Stimulated activated CD4-positive, alpha-beta T cell treated with anti-CD3 and anti-CD28 coated beads, TNF-alpha, amount 100 ng/mL, for 1 hour (primary cell): ENCODE data around the gene PIK3R4.

Experiments used
- DNase-seq, 3 donors: peaks; one replicate each; pipeline ENCODE4 v3.0.0-alpha.2; 2020; ENCODE audit warnings: low read depth in 3 of 3, low spot score in 1 of 3

Gene PIK3R4

DNA sequence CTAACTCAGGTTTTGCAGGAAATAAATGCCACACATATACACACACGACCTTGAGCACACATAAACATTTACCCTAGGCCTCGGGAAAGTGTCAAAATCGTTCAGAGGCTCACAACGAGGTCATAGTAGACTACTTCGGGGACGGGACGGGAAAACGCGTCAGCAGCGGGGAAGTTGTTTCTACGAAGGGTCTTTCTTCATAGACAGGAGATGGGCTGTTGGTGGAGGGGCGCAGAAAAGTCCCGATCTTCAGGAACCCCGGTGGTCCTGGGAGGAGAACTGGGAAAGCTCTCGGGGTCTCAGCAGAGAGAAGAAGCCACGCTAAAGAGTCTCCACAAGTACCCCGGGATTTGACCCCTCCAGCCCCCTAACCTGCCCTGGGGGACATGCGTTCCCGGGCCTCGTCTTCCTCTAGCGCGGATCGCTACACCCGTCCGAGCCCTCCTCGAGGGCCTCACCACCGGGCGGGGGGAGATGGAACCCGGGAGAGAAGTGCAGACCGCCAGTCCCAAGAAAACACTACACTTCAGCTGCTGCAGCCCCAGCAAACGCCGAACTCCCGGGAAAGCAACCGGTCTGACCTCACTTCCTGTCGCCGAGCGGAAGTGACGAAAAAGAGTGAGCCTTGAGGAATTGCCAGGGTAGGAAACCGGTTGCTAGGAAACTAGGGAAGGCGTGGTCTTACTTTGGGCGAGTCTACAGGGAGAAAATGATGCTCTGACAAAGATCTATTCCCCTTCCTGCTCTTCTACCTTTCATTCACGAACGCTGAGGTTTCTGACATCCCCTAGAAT lies at the start of gene PIK3R4:
Gene PIK3R4 (minus strand): TSS at position 584 of the 794 bp plus-strand sequence. CDS start 1,611 bp downstream, outside the sequence.
- DNase-seq = peak; percentile 83 to 90 (median 86)

DNA sequence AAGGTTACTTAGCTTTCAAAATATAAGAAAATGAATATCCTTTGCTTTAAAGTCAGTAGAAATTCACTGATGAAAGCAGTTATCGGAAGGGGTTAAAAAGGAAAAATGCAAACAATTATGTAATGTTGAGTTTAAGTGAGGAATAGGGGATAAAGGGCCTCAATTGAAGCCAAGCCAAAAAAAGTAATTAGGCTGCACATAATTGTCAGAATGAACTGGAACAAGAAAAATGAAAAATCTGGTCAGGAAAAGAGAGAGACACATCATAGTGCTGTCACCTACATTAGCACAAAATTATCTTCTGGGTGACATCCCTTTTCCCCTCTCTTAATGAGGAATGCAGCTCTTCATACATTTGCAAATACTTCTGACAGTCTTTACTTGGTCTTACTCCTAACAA lies 48.8 kb upstream of the PIK3R4 start:
- no peak for DNase-seq

DNA sequence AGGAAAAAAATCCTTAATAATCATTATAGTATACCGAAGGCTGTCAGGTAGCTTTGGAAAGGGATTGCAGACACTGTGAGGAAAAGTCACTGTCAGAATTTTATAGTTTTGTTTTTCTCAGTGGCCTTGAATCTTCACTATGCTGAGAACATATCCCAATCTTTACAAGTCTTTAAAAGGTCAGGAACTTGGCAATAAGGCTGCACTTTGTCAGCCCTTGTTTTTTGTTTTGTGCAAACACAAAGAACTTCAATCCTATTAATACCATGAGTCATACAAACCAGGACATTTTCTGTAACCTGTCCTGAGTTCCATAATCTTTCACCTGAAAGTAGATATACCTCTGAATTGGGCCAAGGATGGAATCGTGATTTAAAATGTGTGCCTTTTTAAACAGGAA lies 45.6 kb upstream of the PIK3R4 start:
- DNase-seq = no peak

DNA sequence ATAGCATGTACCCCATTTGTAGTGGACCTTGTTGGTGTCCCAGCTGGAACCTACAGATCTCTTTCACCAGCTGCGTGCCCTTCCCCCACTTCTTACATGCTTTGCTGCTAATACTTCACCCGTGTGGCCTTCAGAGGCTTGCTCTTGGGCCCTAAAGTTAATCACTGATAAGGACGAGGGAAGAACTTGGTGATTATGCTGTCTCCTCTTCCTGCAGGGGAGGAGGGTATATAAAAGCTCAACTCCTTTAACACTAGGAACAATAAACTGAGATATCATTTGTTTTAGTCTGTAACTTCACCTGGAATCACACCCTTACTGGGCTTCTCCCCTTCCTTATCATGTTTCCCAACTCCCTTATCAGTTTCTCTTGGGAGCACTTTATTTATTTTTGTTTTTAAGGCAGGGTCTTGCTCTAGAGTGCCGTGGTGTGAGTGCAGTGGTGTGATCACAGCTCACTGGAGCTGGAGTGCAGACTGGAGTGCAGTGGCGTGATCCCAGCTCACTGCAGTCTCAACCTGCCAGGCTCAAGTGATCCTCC lies 43.2 kb upstream of the PIK3R4 start:
- no peak for DNase-seq

DNA sequence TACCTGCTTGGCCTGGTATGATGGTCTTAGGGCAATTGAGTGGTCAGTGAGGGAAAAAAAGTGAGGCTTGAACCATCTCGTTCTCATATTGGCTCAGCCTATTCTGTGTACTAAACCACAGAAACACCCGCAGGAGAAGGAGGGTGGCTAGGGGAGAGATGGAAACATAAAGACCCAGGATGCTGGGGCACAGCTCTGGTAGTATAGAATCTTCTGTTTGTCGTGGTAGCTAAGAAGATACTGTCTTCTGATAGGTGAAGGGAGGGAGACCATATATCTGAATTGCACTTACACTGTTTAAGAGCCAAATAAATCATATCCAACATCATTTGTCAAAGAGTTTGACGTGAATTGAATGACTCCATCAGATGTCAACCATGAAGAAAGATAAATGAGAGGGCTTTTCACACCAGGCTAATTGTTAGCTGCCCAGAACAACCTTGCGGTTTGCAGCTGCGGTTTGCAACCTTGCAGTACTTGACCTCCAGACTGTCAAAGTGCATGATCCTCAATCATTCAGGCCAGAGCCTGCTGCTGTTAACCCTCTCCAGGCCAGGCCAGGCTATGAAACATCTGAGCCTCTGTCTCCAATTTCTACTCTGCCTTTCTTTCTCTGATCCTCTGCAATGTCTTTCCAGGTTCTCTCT lies 40.9 kb upstream of the PIK3R4 start:
- DNase-seq = no peak

DNA sequence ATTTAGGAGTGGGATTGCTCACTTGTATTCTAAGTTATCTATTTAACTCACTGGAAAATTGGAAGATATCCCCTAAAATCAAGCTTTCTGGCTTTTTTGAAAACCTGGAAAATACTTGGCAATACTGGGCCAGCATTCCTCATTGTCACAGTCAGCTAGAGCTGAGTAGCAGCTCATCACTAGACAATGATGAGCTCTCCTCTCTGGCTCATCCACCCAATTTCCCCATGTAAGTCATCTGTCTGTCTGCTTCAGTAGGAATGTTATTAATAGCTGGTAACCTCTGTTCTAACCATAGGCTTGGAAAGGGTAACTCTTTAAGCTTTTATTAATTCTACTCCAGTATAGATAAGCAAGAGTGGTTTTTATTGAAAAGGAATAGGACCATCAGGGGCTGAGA lies 39.7 kb upstream of the PIK3R4 start:
- DNase-seq = no peak

DNA sequence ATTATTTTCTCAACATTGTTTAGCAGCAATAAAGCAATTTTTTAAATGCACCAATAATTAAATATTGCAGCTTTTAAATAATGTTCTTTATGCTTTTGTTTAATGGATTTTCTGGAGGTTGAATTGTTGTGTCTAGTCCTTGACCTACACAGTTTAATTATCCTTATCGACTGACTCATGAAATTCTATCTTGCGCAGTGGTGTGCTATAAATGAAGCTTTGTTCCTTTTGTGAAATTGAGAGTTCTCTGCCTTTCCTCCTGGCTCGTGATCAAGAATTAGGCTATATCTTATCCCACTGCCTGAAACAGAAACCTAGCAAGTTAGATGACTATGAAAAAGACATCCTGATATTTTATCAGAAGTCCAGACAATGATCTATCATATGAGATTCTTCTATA lies 37.0 kb upstream of the PIK3R4 start:
- DNase-seq = no peak

DNA sequence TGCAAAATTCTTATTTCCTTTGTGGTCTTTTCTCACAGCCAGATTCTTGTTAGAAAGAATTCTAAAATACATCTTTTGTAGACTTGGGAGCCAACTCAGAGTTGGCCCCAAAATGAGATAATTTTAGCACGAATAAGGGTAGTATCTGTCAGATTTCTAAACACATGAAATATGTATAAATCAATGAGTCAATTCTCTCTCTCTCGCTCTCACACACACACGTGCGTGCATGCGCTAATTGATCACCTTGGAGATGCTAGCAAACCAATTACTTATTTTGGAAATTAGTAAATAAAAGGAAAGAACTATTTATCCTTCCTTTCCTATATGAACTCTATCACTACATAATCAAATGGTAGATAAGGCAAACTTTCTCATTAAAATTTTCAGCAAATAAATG lies 32.9 kb upstream of the PIK3R4 start:
- no peak for DNase-seq

DNA sequence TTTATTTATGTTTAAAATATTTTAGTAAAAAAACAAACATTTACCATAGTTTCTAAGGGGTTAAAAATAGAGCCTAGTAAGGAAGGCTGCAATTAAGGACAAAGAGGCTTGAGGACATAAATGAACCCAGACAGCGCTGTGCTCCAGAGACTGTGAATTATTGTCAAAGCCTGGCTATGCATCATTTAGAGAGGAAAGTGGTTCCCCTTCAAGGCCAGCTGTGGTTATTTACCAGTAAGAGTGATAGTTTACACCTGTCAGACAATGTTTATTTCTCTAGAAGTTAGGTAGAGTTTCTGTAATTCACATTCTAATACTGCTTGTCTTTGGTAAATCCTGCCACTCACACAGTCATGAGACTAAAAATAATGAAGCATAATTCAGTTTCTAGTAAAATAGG lies 32.4 kb upstream of the PIK3R4 start:
- no peak for DNase-seq

DNA sequence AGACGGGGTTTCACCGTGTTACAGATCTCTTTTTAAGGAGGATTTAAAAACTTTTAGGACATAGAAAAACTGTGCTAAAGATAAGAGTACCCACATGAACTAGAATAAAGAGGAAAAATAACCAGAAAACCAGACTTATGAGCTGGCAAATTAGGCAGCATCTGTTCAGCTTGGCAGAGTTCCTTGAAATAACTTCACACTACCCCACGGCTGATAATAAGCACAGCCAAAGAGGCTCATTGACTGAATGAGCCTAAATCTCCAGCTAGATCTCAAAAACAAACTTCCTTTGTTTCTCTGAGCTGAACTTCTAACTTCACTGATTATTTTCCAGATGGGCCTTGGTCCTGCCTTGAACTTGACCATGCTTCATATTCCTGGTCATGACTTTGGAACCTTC lies 26.7 kb upstream of the PIK3R4 start:
- no peak for DNase-seq

DNA sequence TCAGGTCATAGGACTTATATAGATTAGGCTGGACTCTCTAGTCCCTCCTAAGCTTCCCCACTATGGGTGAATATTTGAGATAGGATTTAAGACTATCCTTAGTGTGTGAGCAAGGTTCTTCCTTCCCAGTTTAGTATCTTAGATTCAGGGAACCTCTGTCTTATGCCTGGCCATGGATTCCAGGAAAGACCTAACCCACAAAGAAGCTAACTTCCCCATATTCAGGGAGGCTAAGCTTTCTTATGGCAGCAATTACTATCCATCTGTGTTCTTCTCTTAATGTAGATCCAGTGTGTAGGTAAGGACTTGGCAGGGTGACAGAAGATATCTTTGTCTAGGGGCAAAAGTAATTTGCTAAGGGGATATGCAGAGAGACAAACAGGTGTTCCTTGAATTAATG lies 25.5 kb upstream of the PIK3R4 start:
- no peak for DNase-seq

DNA sequence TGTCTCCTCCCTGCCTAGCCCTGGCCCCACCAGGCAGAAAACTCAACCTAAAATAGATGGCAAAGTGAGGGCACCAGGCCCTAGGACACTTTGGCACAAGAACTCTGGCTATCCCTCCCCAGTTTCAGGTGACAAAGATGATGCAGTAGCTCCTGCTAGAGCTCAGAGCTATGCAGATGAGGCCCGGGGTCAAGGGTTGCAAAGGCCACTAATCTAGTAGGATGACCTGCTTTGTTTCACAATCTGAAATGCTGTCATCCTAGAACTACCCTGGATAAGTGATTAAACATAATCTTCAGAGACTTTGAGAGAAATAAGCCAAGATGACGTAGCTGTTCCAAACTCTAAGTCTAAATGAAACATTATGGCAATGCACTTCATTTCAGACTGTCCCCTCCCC lies 24.0 kb upstream of the PIK3R4 start:
- no peak for DNase-seq

DNA sequence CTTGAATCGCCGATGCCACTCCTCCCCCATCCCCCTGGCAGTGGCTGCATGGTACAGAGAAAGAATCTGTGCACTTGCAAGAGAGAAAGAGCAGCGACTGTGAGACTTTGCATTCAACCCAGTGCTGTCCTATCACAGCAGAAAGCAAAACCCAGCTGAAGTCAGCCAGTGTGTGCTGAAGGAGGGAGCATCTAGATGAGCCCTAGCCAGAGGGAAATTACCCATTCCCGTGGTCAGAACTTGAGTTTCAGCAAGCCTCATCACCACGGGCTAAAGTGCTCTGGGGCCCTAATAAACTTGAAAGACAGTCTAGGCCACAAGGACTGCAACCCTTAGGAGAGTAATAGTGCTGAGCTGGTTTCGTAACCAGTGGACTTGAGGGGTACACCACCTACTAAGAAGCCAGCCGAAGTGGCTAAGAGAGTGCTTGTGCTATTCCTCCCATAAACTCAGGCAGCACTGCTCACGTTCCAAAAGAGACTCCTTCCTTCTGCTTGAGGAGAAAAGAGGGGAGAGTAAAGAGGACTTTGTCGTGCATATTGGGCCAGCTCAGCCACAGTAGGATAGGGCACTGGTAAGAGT lies 15.2 kb upstream of the PIK3R4 start:
- no peak for DNase-seq

DNA sequence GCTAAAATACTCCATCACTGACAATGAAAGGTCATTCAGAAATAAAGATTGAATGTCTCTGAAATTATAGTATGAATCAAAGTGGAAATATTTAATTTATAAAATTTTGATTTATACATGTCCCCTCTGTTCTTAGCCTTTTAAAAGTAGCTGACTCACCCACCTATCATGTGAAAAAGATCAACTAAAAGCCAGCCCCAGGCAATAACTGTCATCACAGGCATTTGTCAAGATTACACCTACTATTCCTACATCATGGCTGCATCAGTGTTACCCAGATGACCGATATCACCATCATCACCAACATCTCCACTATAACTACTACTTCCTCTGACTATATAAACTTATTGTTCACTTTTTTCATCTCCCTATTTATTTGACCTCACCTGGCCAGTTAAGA lies 14.3 kb upstream of the PIK3R4 start:
- no peak for DNase-seq

DNA sequence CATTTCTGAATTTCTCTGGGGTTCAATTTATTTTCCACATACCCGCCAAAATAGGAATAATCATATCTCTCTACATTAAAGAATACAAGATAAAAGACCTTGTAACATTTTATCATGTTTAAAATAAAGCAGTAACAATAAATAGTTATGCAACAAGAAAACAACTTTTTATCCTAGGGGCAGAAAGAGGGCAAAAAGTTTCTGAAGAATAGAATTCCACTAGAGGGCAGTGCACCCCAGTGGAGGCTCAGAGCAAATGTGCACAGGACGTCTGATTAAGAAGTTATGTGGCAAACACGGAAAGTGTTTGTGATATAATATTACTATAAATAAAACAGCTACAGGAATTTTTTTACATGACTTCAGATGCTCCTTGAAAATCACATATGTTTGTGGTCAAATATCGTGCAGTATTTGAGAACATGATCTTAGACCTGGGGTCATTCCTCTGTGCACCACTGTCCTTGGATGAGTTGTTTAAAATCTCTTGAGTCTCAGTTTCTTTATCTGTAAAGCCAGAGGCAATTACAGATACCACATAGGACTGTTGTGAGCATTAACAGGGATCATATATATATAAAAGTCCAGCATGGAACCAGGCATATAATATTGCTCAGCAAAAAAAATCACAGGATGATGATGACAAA lies 13.2 kb upstream of the PIK3R4 start:
- no peak for DNase-seq

DNA sequence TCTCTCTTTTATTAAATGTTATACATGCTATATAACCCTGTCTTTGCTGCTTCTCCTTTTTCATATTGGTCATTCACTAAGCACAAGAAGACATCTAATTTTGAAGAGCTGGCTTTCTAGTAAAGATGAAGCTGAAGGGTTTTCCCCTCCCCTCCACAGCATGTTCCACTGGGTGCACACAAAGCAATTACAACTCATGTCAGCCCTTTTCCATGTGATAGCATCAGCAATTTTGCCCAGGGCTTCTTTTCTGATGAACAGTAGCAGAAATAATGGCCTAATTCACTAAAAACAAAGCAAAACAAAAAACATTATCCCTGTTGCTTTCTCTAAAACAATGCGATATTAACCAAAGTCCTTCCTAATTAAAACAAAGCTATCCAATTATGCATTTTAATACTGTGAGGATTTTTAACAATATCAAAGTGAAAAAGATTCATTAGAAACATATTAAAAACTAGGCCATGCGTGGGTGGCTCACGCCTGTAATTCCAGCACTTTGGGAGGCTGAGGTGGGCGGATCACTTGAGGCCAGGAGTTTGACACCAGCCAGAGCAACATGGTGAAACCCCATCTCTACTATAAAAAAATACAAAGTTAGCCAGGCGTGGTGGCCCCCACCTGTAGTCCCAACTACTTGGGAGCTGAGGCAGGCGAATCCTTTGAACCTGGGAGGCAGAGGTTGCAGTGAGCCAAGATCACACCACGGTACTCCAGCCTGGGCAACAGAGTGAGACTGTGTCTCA lies 12.2 kb upstream of the PIK3R4 start:
- no peak for DNase-seq

DNA sequence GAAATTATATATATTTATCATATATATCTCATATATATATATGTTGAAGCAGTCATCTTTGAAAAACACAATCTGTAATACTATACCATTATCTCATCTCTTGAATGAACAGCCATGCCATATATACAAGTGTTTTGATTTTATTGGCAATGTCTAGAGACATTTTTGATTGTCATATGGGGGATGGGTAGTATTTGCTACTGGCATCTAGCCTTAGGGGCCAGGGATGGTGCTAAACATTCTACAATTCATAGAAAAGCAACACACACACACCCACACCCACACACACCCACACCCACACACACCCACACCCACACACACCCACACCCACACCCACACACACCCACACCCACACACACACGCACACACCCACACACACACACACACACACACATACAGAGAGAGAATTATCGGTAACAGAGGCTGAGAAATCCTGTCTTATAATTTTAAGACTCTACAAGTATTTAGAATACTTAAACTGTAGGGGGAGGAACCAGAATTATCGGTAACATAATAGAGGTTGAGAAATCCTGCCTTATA lies 11.1 kb upstream of the PIK3R4 start:
- no peak for DNase-seq

DNA sequence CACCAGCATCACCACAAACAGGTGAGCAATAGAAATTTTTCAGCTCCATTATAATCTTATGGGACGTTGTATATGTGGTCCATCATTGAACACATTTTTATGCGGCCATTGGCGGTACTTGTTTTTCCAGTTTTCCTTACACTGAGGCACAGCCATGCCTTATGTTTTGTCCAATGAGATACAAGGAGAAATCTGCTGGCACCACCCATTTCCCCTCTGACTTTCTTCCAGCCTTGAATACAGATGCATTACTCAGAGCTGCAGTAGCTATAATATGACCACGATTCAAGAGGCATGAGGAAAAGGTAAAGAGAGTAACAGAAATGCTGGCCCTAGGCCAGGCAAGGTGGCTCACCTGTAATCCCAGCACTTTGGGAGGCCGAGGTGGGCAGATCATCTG lies 9.0 kb upstream of the PIK3R4 start:
- DNase-seq = no peak

DNA sequence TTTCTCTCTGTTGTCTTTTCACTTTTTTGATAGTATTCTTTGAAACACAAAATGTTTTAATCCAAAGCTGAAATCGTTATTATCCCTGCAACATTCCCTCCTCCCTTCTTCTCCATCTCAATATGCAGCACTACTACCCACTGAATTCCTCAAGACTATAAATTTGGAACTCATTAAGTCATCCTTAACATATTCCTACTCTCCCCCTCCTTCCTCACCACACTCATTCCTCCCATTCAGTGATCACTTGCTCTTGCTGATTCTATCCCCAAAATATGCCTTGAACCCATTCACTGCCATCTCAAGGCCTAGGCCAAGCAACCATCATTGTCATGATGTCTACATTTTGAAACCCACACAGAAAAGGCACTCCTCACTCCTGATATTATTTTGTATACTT lies 2.4 kb upstream of the PIK3R4 start:
- no peak for DNase-seq

DNA sequence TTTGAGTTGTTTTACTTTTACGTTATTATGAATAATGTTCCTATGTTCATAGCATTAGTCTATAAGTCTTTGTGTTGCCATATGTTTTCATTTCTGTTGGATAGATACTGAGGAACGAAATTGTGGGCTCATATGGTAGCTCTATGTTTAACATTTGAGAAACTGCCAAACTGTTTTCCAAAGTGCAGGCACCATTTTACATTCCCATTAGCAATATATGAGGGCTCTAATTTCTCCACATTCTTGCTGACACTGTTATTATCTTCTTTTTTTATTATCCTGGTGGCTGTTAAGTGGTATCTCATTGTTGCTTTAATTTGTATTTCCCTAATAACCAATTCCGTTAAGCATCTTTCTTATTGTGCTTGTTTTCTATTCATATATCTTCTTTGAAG lies 1.8 kb upstream of the PIK3R4 start:
- DNase-seq = no peak

DNA sequence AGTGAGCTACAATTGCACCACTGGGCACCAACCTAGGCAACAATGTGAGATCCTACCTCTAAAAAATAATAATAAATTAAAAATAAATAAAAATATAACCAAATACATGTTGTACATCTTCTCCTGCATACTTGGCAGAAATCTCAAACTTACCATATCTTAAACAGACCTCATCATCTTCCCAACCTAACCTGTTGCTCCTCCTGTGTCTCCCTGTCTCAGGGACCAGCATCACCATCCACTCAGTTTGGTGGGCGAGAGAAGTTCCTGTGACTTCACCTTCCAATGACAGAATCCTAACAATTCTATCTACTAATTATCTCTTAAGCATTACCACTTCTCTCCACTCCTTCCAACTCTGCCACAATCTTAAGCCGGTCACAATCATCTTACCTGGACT lies 3.3 kb downstream of the PIK3R4 start:
- DNase-seq = no peak
